Adrenal gland (tissue), 12 donors: ENCODE data around the gene TLK1. TPM values are rescaled to one million over a fixed set of nuclear protein-coding genes. Genes with fewer than 3 reads are reported as not detected.

ENCODE experiments used
- DNase-seq, 7 donors: peaks; one replicate each; pipeline ENCODE4 v3.0.0-alpha.2; 2019 to 2020
- H3K27ac ChIP-seq, 5 donors: fragments of 200-600 bp; sonication (generic) in 4 of 5; 1 replicate in 3 of 5; 2 replicates in 2 of 5; pipeline versions ENCODE4 v1.5.1 to v1.8.0; 2016 to 2020; ENCODE audit warnings: mild to moderate bottlenecking in 1 of 5
- H3K27me3 ChIP-seq: fragments of 200-600 bp; 2 replicates; pipeline ENCODE4 v1.8.0; 2021
- H3K36me3 ChIP-seq, 2 donors: fragments of 200-600 bp; replicated peaks in 1 of 2; 1 replicate in 1 of 2; 2 replicates in 1 of 2; pipeline versions ENCODE4 v1.5.1 to v1.8.0; 2018 to 2022
- H3K4me1 ChIP-seq, 2 donors: fragments of 200-600 bp; replicated peaks in 1 of 2; 1 replicate in 1 of 2; 2 replicates in 1 of 2; pipeline versions ENCODE4 v1.5.1 to v1.8.0; 2018 to 2021
- H3K4me3 ChIP-seq, 4 donors: fragments of 200-600 bp; sonication (generic) in 3 of 4; one replicate each; pipeline ENCODE4 v1.5.1; 2016 to 2018
- H3K9me3 ChIP-seq, 3 donors: fragments of 200-600 bp; sonication (generic) in 1 of 3; replicated peaks in 1 of 3; 1 replicate in 2 of 3; 2 replicates in 1 of 3; pipeline versions ENCODE4 v1.5.1 to v1.8.0; 2016 to 2021
- POLR2A ChIP-seq, 2 donors: fragments of 450-650 bp; IDR thresholded peaks; one replicate each; pipeline ENCODE4 v1.6.1; 2017; ENCODE audit warnings: antibody characterized with exemption in 2 of 2, mild to moderate bottlenecking in 2 of 2, moderate library complexity in 1 of 2
- WGBS, 4 donors: extraction: QIAGEN DNeasy Blood & Tissue Kit in 2 of 4; methylation state at CpG; one replicate each; pipeline versions ENCODE4 v1.1.5 to v1.1.7; 2013 to 2017; 5-methylcytosine and 5-hydroxymethylcytosine counted together
- intact Hi-C, 2 donors: fragments of 100-400 bp; cut with DNase I; formaldehyde crosslinking; loops; one replicate each; pipeline versions ENCODE4 v1.14.1 to v1.15.0; 2022 to 2023
- polyA plus RNA-seq, 3 donors: library from polyadenylated mRNA; stranded (reverse); fragments of 200-250 nt in 2 of 3; fragments of 350-450 nt in 1 of 3; fragmentation: Illumina TruSeq in 1 of 3; extraction: RNeasy Lipid Tissue Mini Kit (QIAGEN cat#74804) in 1 of 3; gene quantifications; one replicate each; pipeline ENCODE4 v1.2.3, GENCODE V29; 2013 to 2014
- total RNA-seq, 9 donors: library from RNA; depleted of rRNA in 4 of 9; stranded (reverse); fragments of >200 nt in 4 of 9; fragments of 120-200 nt in 1 of 9; fragmentation: NEBNext Ultra II Directional in 1 of 9; extraction: Animal tissue kit (Norgen Biotek cat#: 25700) in 1 of 9; gene quantifications; one replicate each; pipeline versions ENCODE4 v1.1.0 to v1.2.4, GENCODE V29; 2013 to 2023
- TF ChIP-seq, protein P1 (sequence below), 6 experiments: fragments of 450-650 bp in 4 of 6; fragments of 200-600 bp in 2 of 6; sonication (generic) in 1 of 6; IDR thresholded peaks; 1 replicate in 5 of 6; 2 replicates in 1 of 6; pipeline versions ENCODE4 v1.5.1 to v1.8.0; 2016 to 2021; ENCODE audit warnings: antibody characterized with exemption in 6 of 6, mild to moderate bottlenecking in 2 of 6, moderate library complexity in 1 of 6
- donor health status: healthy with polysubstance abuse.
- donor health status: Bipolar disorder and iron deficiency.
- donor health status: DM: yes; HTN: yes; CAD: no.
- donor health status: DM: no; HTN: no; CAD: no.
- donor health status: DM: no; HTN: no; CAD: no.
- donor health status: DM: yes; HTN: yes; CAD: no.

Gene TLK1
- total and polyA plus RNA-seq, 12 donors, result 16.5 to 84.0 (median 47.3) TPM

DNA sequence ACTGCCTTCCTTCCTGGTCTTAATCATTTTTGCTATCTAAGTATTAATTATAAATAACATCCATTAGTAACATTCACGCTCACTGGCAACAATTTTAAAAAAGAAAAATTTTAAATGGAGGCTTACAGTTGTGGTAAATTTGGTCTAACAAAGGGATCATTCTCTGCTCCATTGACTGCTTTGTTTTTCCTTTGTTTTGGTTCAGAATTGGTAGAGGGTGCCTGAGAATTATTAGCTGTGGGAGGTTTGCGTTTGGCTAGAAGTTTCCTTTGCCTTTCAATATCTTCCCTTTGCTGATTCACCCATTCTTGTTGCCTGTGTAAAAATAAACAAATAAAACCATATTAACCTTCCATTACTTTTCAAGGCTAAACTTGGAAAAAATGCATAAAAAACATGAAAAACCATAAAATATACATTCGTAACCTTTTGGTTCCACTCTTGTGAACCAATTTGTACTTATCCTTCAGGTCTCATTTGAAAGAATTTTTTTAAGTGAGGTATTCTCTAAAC, 114.6 kb downstream of the TLK1 start:
- intact Hi-C loops, result no loop called here
- peaks cover 0 to 17% of the 10 kb centered on the region in 2 donors for H3K36me3 ChIP-seq
- TF ChIP-seq POLR2A (IDR thresholded peaks at IDR 0.05), result no peak
- TF ChIP-seq, protein P1, sequence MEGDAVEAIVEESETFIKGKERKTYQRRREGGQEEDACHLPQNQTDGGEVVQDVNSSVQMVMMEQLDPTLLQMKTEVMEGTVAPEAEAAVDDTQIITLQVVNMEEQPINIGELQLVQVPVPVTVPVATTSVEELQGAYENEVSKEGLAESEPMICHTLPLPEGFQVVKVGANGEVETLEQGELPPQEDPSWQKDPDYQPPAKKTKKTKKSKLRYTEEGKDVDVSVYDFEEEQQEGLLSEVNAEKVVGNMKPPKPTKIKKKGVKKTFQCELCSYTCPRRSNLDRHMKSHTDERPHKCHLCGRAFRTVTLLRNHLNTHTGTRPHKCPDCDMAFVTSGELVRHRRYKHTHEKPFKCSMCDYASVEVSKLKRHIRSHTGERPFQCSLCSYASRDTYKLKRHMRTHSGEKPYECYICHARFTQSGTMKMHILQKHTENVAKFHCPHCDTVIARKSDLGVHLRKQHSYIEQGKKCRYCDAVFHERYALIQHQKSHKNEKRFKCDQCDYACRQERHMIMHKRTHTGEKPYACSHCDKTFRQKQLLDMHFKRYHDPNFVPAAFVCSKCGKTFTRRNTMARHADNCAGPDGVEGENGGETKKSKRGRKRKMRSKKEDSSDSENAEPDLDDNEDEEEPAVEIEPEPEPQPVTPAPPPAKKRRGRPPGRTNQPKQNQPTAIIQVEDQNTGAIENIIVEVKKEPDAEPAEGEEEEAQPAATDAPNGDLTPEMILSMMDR (IDR thresholded peaks at IDR 0.05), result no peak
- WGBS, 4 donors, result 83 to 92% (median 89%) methylated on average over 3 of the region's 3 CpGs
- H3K27me3 ChIP-seq, result no peaks in the 10 kb centered on the region
- H3K27ac ChIP-seq, result no peak overlapping the region
- peaks cover 4 to 13% of the 10 kb centered on the region in 2 donors for H3K4me1 ChIP-seq
- H3K9me3 ChIP-seq, result no peaks in the 10 kb centered on the region
- DNase-seq, result no peak
- H3K4me3 ChIP-seq, result no peak overlapping the region

DNA sequence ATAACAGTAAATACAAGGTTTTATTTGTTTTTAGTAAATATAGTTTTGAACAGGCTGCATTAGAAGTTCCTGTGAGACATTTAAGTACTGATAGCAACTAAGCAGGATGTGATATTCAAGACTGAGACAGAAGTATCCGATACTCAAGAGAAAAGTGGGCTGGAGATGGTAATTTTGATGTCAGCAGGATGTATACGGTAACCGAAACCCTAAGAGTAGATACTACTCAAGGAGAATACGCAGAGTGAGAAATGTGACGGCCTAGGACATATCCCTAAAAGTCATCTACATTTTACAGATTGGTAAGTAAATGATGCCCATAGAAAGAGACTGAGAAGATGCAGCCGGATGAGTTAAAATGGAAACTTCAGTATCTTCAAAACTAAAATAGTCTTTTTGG, 116.3 kb downstream of the TLK1 start:
- 64 to 66% (median 65%) methylated on average over 6 of the region's 6 CpGs for WGBS, 4 donors
- intact Hi-C loops, result no loop called here
- no peak for TF ChIP-seq POLR2A (IDR thresholded peaks at IDR 0.05)
- TF ChIP-seq, protein P1 (IDR thresholded peaks at IDR 0.05), result no peak

DNA sequence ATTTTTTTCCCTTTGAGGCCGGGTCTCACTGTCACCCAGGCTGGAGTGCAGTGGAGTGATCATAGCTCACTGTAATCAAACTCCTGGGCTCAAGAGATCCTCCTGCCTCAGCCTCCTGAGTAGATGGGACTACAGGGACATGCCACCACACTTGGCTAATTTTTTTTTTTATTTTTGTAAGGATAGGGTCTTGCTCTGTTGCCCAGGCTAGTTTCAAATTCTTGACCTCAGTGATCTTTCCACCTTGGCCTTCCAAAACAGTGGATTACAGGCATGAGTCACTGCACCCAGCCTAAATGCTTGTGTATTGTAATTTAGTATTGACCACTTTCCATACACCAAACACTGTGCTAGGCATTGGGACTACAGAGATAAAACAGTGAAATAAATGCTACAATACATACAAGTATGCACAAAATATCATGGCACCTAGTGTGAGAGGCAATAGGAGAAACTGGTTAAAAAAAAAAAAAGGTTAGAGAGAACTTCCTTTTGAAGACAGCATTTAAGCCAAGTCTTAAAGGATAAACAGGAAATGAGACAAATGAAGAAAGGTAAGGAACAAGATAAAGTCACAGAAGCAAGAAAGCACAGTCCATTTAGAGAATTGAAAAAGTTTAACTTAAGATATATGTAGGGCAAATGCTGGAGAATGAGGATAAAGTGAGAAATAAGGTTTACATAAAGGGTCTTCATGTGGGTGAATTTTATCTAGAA, 118.3 kb downstream of the TLK1 start:
- intact Hi-C loops, result no loop called here
- no peak for DNase-seq
- H3K9me3 ChIP-seq, result no peaks in the 10 kb centered on the region
- TF ChIP-seq, protein P1 (IDR thresholded peaks at IDR 0.05), result no peak
- no peak for TF ChIP-seq POLR2A (IDR thresholded peaks at IDR 0.05)
- no peaks in the 10 kb centered on the region for H3K27me3 ChIP-seq
- H3K4me1 ChIP-seq, result peaks cover 4 to 13% of the 10 kb centered on the region in 2 donors
- H3K36me3 ChIP-seq, result peaks cover 0 to 19% of the 10 kb centered on the region in 2 donors
- no peak overlapping the region for H3K27ac ChIP-seq
- WGBS, 4 donors, result 87 to 100% (median 100%) methylated on average over 1 of the region's 1 CpG
- H3K4me3 ChIP-seq, result no peak overlapping the region

More for the DNA sequence above, 116.3 kb downstream of the TLK1 start:
- Histone ChIP-seq H3K27ac (no peak overlapping the region), H3K4me1 (peaks cover 4 to 13% of the 10 kb centered on the region in 2 donors), H3K36me3 (peaks cover 0 to 24% of the 10 kb centered on the region in 2 donors), H3K9me3 (no peaks in the 10 kb centered on the region), H3K4me3 (no peak overlapping the region), H3K27me3 (no peaks in the 10 kb centered on the region)
- DNase-seq, result no peak

DNA sequence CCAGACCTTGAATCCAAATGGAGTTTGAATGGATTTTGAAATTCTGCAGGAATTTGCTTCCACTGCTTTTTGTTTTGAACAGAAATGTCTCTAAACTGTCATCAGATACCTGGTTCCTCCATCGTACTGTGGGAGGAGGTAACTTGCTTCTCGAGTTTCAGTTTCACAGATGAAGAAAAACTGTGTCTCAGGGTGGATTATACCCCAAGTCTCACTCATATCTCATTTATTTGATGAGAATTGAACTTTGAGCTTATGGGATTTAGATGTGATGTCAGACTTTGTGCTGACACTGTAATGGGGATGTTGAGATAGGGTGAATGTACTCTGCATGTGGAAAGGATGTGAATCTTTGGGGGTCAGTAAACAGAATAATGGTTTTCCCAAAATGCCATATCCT, 124.2 kb downstream of the TLK1 start:
- Histone ChIP-seq H3K4me1 (no peaks in the 10 kb centered on the region), H3K9me3 (no peaks in the 10 kb centered on the region), H3K27me3 (no peaks in the 10 kb centered on the region), H3K36me3 (peaks cover 0 to 7% of the 10 kb centered on the region in 2 donors), H3K27ac (no peak overlapping the region), H3K4me3 (no peak overlapping the region)
- TF ChIP-seq, protein P1 (IDR thresholded peaks at IDR 0.05), result no peak
- no peak for TF ChIP-seq POLR2A (IDR thresholded peaks at IDR 0.05)
- intact Hi-C loops, result no loop called here
- WGBS, 4 donors, result 86 to 96% (median 91%) methylated on average over 2 of the region's 2 CpGs
- no peak for DNase-seq
